Coronary artery (tissue), 2 donors: Measurements from ENCODE around the gene FAR2.

Experiments
- DNase-seq: peaks from one replicate; pipeline ENCODE4 v3.0.0-alpha.2; 2017; ENCODE audit warnings: low spot score
- H3K27ac ChIP-seq, 2 donors: fragments of 200-600 bp; sonication (generic); one replicate each; pipeline ENCODE4 v1.5.1; 2016 to 2019
- H3K4me3 ChIP-seq: fragments of 200-600 bp; sonication (generic); 2 replicates; pipeline ENCODE4 v1.5.1; 2016; ENCODE audit warnings: mild to moderate bottlenecking, moderate library complexity
- TF ChIP-seq, protein P1 (sequence below): fragments of 200-600 bp; sonication (generic); IDR thresholded peaks from one replicate; pipeline ENCODE4 v1.5.1; 2019; ENCODE audit warnings: antibody characterized with exemption

Gene FAR2

DNA sequence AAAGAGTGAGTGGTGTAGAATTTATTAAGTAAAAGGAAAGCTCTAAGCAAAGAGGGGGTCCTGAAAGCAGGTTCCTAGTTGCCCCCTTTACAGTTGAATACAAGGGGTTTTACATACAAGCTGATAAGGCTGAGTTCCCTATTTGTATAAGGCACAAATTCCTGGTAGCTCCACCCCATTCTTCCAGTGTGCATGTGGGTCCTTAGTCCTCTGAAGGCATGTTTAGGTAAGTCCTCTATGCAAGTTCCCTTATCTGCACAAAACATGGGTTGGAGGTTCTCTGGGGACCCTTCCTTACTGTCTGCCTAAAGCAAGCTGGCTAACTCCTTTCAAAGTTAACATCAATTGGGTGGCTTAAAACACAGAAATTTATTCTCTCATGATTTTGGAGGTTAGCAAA lies 2.9 kb upstream of the FAR2 start:
- Histone ChIP-seq H3K4me3 (no peak overlapping the region), H3K27ac (no peak overlapping the region)
- TF ChIP-seq, protein P1, sequence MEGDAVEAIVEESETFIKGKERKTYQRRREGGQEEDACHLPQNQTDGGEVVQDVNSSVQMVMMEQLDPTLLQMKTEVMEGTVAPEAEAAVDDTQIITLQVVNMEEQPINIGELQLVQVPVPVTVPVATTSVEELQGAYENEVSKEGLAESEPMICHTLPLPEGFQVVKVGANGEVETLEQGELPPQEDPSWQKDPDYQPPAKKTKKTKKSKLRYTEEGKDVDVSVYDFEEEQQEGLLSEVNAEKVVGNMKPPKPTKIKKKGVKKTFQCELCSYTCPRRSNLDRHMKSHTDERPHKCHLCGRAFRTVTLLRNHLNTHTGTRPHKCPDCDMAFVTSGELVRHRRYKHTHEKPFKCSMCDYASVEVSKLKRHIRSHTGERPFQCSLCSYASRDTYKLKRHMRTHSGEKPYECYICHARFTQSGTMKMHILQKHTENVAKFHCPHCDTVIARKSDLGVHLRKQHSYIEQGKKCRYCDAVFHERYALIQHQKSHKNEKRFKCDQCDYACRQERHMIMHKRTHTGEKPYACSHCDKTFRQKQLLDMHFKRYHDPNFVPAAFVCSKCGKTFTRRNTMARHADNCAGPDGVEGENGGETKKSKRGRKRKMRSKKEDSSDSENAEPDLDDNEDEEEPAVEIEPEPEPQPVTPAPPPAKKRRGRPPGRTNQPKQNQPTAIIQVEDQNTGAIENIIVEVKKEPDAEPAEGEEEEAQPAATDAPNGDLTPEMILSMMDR, result no peak
- no peak for DNase-seq

DNA sequence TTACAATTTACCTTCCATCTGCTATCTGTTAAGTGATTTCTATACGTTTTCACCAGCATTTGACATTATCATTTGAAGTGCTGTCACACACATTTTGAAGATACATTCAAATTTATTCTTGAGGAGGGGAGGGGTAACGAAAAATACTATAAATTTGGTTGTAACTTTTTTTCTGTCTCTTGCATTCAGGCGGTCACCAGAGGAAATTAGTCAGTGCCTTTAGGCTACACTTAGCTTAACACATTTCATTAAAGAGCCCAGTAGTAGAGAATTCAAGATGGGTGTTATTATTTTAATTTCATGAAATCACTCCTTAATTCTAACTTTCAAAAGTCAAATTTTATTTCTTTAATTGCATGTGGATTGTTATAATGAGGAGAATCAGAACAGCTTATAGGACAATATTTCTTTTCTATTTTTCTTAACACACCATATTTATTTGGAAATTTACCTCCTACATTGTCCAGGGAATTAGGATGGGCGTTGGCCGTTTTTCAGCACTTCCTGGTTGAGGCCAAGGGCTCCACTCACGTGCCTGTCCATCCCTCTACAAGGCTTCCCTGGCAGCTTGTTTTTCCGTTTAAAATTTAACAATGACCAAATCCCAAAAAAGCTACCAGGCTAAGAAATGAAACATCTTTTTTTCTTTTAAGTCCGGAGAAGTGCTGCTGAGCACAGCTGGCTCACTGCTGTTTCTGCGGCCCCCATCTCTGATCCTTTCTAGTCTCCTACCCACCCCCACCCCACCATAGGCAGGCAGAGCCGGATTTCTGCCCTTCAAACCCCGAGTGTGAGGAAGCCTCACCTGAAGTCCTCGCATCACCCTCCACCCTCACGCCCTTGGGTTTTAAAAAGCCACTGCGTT lies 1.1 kb upstream of the FAR2 start:
- TF ChIP-seq, protein P1, result no peak
- Histone ChIP-seq H3K27ac (peak overlapping the region in 1 of 2 donors; percentile 85), H3K4me3 (peak overlapping the region; percentile 92)
- no peak for DNase-seq

DNA sequence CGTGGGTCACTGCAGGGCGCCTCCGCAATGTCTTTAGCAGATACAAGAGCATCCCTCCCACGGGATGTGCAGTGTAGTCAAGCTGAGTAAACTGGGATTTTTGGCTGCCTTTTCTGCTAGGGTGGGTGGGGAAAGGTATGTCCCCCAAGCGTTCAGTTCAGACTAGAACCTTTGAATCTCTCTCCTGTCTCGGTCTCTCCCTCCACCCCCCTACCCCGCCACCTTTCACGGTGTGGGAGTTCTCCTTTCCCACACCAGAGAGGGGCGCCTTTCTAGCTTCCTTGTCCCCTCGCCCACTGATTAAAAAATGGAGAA lies 525 bp upstream of the FAR2 start:
- peak overlapping the region; percentile 92 for H3K4me3 ChIP-seq
- peak overlapping the region in 1 of 2 donors; percentile 85 for H3K27ac ChIP-seq
- DNase-seq, result no peak
- TF ChIP-seq, protein P1, result no peak

DNA sequence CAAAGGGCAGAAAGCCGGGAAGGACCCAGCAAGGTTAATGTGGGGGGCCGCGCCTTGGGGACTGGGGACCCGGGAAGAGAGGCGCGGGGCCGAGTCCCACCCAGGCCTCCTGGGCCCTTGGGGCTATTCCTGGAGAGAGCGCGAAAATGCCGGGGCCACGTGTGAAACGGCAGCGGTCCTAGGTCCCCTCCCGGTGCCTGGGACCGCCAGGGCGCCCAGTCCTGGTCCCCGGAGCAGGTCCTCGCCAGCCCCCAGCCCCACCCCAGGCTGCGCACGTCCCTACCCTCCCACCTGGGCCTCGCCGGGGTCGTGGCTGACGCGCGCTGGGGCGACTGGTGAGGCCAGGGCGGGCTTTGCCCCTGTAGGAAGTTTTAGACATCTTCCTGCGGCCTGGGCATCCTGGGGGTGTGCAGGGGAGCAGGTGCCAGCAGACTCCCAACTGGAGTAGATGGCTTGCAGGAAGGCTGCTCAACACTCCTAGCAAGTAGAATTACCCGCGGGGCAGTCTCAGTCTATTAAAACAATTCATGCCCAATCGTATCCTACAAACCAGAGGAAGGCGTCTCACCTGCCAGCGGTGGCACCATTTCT lies 708 bp downstream of the FAR2 start:
- TF ChIP-seq, protein P1, result no peak
- peak overlapping the region in 1 of 2 donors; percentile 85 for H3K27ac ChIP-seq
- no peak for DNase-seq
- peak overlapping the region; percentile 92 for H3K4me3 ChIP-seq

DNA sequence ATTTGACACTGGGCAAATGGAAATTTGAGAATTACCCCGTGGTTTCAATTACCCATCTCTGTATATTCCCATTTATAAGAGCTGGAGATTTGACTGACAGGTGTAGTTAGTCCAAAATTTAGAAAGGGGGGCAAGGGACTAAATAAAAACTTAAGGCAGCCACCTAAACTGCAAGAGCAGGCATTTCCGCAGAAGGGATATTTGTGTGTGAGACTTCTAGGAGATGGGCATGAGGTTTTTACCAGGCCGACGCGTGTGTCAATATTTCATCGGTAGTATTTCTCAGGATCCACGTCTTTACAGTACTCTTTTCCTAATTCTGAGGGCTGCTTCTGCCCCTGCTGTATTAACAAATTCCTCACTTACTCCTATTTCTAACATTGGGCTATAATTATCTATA lies 1.4 kb downstream of the FAR2 start:
- Histone ChIP-seq H3K4me3 (peak overlapping the region; percentile 92), H3K27ac (no peak overlapping the region)
- no peak for DNase-seq
- TF ChIP-seq, protein P1, result no peak

DNA sequence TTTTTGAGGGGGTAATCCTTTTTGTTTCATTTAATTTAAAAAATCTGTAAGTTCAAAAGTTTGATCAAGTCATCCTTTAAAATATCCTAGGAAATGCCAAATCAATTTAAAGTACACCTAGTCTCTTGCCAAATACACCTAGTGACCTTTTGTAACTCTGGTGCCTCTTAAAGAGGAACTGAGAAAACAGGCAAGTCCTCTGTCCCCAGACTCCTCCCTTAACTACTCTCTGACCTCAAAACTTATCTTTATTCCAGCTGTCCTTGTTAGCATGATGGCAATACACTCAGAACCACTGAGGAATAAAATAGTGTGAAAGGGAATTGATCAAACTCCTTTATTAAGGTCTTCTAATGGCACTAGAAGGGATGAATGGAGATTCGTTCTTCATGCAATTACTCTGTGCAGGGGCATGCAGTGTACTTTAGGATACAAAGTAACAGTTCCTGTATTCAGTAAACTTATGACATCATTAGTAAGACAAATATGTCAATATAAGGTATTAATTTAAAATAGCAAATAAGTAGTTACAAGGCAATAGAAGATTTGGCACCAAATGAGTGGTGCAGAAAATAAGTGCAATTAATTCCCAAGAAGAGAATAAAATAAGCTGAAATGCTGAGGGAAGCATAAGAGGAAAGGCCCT lies 3.3 kb downstream of the FAR2 start:
- TF ChIP-seq, protein P1, result no peak
- Histone ChIP-seq H3K27ac (no peak overlapping the region), H3K4me3 (no peak overlapping the region)
- DNase-seq, result no peak
